Stimulated activated naive CD8-positive, alpha-beta T cell treated with anti-CD3 and anti-CD28 coated beads, Interleukin-15, amount 100 ng/mL, for 72 hours (primary cell): ENCODE measurements around the gene MORC2.
A peak's percentile ranks its signal among the peaks of the same experiment; 100 is the strongest.

Experiments used
- ATAC-seq: fragments of 150-1000 bp; cut with Tn5 transposase; 2 replicates; pipeline ENCODE4 v1.10.0; 2021; ENCODE audit warnings: mild to moderate bottlenecking, moderate library complexity
- DNase-seq, 2 donors: peaks; one replicate each; pipeline ENCODE4 v3.0.0; 2021 to 2022
- H3K27ac Mint-ChIP-seq, 2 donors: one replicate each; pipeline ENCODE4 v1.8.0; 2022; ENCODE audit warnings: mild to moderate bottlenecking in 2 of 2, mixed read lengths in 2 of 2, moderate library complexity in 2 of 2
- H3K27me3 Mint-ChIP-seq: one replicate; pipeline ENCODE4 v1.8.0; 2022; ENCODE audit warnings: mixed read lengths
- H3K4me1 Mint-ChIP-seq: one replicate; pipeline ENCODE4 v1.8.0; 2022; ENCODE audit warnings: mild to moderate bottlenecking, mixed read lengths
- H3K4me3 Mint-ChIP-seq, 2 donors: one replicate each; pipeline ENCODE4 v1.8.0; 2022; ENCODE audit warnings: mild to moderate bottlenecking in 2 of 2, mixed read lengths in 2 of 2, moderate library complexity in 1 of 2
- H3K9me3 Mint-ChIP-seq, 2 donors: one replicate each; pipeline ENCODE4 v1.8.0; 2022; ENCODE audit warnings: mixed read lengths in 2 of 2

The MORC2 gene

DNA sequence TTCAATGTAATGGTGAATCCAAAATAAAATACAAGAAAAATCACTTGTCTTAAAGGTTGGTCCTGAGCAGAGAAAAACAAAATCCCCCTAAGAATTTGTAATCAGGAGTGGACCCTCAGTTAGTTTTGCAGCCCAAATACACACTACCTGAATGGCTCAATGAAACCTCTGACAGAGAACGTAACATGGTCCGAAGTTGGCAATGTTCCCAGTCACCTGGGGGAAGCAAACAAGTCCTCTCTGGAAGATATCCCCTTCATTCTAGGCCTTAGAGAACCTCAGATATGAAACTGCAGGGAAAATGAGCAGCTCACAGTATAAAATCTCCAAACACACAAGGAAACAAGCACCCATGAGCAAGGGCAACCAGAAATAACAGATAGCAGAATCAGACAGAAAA lies 58.2 kb downstream of the MORC2 start:
- no peaks in the 10 kb centered on the region for H3K4me1 Mint-ChIP-seq
- H3K9me3 Mint-ChIP-seq, result no peaks in the 10 kb centered on the region
- H3K27ac Mint-ChIP-seq, result peak overlapping the region in 1 of 2 donors; percentile 15
- no peak for DNase-seq
- no peak overlapping the region for H3K4me3 Mint-ChIP-seq
- no peaks in the 10 kb centered on the region for H3K27me3 Mint-ChIP-seq
- ATAC-seq, result no peak

DNA sequence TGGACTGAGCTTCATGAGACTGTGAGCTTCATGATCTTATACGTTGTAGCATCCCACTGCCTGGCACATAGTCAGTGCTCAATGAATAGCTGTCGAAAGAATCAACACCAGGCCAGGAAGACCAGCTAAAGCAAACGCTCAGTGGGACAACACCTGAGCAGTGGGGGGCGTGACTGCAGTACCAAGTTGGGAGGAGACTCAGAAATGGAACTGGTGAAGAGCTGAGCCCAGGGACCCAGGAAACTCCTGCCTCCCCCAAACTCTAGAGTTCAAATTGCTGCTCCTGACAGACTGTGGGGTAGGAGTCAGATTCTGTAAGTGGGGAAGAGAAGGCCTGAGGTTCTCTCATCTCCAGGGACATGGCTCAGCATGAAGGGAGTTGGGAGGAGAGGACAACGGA lies 59.3 kb downstream of the MORC2 start:
- no peak for ATAC-seq
- no peak for DNase-seq
- Mint-ChIP-seq H3K4me3 (no peak overlapping the region), H3K4me1 (no peaks in the 10 kb centered on the region), H3K27ac (no peak overlapping the region), H3K27me3 (no peaks in the 10 kb centered on the region), H3K9me3 (no peaks in the 10 kb centered on the region)

DNA sequence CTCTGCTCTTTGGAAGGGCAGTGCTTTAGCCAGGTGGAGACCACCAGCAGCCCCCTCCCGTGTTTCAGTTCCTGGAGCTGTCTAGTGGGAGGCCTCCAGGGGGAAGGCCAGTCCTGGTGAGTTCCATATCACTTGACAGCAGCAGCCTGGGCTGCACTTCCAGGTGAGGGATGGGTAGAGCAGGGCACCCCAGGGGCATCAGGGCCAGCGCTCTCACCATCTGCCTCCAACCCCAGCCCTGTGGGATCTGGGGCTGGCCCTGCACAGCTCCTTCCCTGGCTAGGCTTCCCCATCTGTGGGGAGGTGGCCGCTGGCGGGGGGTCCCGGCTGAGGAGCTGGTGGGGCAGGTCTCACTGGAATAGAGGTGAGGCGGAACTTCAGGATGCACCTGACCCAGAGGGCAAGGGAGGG lies 60.5 kb downstream of the MORC2 start:
- no peaks in the 10 kb centered on the region for H3K9me3 Mint-ChIP-seq
- no peak for ATAC-seq
- H3K27me3 Mint-ChIP-seq, result no peaks in the 10 kb centered on the region
- DNase-seq, result no peak
- H3K4me1 Mint-ChIP-seq, result peaks cover 3% of the 10 kb centered on the region
- no peak overlapping the region for H3K4me3 Mint-ChIP-seq
- H3K27ac Mint-ChIP-seq, result peak overlapping the region; percentile 68 to 71

DNA sequence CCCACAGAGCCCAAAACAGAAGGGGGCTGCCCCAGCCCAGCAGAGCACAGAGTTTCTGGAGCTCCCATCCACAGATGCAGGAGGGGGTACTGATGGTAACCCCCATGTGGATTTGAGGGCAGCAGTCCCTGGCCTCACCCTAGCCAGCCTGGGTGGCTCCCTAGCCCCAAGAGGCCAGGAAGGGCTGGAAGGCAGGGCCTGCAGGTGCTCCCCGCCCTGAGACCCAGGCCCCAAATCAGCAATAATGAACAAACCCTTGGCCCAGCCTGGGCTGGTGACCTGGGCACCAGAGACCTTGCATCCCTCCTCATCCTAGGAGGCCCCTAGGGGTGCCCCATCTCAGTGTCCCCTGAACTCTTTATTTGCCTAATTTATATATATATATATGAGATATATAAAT lies 61.6 kb downstream of the MORC2 start:
- ATAC-seq (no peak), DNase-seq (no peak)
- Mint-ChIP-seq H3K4me1 (peaks cover 8% of the 10 kb centered on the region), H3K27ac (no peak overlapping the region), H3K27me3 (no peaks in the 10 kb centered on the region), H3K4me3 (no peak overlapping the region), H3K9me3 (no peaks in the 10 kb centered on the region)

DNA sequence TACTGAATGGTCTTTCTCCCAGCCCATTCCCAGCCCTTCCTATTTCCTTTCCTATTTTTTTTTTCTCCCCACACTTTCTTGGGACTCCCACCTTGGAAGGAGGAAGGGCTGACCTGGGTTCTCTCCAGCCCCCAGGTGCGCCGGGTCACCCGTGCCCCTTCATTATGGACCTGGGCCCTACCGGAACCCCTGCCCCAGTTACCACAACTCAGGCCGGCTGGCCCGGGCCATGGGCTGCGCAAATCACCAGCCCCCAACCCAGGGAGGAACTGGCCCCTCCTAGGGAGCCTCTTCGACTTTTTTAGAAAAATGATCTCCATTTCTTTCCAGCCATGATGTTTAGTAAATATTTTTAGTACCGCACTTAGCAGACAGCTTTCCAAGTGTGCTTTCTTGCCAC lies 62.2 kb downstream of the MORC2 start:
- no peak overlapping the region for H3K27ac Mint-ChIP-seq
- no peak for ATAC-seq
- H3K4me3 Mint-ChIP-seq, result no peak overlapping the region

DNA sequence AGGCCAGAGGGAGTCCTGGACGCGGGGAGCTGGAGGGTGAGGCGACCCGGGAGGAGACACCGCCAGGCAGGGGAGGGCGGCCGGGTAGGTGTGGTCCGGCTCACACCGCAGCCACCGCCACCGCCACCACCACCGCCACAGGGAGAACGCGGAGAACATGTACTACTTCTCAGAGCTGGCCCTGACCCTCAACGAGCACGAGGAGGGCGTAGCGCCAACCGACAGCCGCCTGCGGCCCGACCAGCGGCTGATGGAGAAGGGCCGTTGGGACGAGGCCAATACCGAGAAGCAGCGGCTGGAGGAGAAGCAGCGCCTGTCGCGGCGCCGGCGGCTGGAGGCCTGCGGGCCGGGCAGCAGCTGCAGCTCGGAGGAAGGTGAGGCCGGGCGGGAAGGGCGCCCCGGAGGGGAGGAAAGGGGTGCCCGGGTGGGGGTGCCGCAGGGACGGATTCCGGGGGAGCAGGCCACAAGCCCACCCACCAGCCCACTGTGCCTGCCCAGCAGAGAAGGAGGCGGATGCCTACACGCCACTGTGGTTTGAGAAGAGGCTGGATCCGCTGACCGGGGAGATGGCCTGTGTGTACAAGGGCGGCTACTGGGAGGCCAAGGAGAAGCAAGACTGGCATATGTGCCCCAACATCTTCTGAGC lies 62.8 kb downstream of the MORC2 start:
- ATAC-seq (no peak), DNase-seq (no peak)
- H3K9me3 Mint-ChIP-seq, result no peaks in the 10 kb centered on the region
- H3K4me3 Mint-ChIP-seq, result no peak overlapping the region
- no peak overlapping the region for H3K27ac Mint-ChIP-seq
- peaks cover 8% of the 10 kb centered on the region for H3K4me1 Mint-ChIP-seq
- H3K27me3 Mint-ChIP-seq, result no peaks in the 10 kb centered on the region

More for the DNA sequence above, 62.2 kb downstream of the MORC2 start:
- Mint-ChIP-seq H3K9me3 (no peaks in the 10 kb centered on the region), H3K27me3 (no peaks in the 10 kb centered on the region), H3K4me1 (peaks cover 8% of the 10 kb centered on the region)
- DNase-seq, result no peak

DNA sequence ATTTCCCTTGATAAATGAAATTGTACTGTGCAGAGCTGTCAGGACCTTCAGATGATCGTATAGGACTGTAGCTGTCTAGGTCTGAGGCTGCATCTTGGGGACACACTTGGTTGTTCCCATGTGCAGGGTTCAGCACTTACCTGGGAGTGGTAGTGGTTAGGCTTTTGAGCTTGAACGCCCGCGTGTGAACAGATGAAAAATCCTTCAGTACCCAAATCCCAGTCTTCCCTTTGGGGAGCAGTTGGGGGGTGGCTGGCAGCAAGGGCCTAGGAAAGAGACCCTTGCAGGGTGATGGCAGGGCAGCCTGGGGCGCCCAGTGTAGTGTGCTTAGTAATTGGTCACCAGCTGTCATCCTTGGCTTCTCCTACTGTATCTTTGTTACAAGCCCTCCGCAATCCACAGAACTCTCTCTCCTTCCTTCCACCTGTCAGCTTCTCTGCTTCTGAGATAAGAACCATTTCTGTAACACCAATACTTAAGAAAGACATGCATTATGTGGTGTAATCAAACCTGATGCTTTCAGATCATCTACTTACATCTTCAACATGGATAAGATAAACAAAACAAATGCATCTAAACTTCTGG lies 64.6 kb downstream of the MORC2 start:
- no peak for DNase-seq
- Mint-ChIP-seq H3K27me3 (no peaks in the 10 kb centered on the region), H3K9me3 (no peaks in the 10 kb centered on the region), H3K4me3 (no peak overlapping the region), H3K4me1 (peaks cover 8% of the 10 kb centered on the region), H3K27ac (no peak overlapping the region)
- no peak for ATAC-seq

DNA sequence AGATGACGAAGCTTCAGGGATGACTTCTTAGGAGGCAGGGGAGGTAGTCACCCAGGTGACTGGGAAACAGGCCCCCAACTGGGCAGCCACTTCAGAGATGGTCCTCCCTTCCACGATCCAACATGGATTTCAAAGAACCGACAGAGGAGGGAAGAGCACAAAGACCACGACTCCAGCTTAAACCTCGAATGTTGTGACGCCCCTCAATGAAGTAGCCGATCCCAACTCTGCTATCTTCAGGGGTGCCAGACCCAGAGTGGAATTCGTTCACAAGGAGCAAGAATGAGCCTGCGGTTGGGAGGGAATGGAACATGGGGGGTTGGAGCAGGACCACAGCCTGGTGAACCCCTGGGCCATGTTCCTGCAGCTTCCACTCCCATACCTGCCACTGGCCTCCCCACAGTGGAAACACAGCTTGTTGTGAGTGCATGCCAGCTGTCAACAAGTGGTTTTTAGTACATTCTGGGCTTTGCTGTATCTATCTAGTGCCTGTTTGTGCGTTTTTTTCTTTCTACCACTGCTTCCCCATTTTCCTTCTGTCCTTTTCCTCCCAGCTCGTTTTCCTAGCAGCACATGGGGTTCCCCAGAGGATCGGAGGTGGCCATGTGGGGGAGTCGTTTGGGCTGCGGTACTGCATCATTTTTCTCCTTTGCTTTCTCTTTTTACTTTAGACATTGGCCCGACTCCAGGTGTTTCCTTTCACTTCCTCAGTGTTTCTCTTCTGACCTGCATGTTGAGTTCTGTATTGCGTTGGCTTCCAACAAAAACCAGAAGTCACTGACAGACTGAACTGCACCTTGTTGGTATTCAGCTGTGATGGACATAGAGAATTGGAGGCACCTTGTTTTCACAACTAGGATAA lies 65.8 kb downstream of the MORC2 start:
- Mint-ChIP-seq H3K4me1 (peaks cover 8% of the 10 kb centered on the region), H3K9me3 (no peaks in the 10 kb centered on the region), H3K4me3 (no peak overlapping the region), H3K27ac (peak overlapping the region in 1 of 2 donors; percentile 72), H3K27me3 (no peaks in the 10 kb centered on the region)
- ATAC-seq (no peak), DNase-seq (no peak)

DNA sequence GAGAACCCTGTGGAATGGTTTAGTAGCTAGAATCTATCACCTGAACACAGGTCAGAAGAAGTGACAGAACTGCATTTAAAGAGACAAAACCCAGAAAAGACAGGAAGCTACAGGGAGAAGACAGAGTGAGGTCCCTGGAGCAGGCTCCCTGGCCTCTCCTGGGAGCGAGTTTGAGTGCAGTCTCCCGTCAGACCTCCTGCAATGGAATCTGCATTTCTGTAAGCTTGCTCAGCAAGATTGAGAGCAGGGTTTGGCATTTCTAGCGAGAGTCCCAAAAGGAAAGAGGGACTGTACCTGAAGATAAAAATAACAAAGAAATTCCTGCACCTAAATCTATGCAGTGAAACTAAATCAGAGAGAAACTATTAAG lies 74.2 kb downstream of the MORC2 start:
- no peak for ATAC-seq
- peak overlapping the region in 1 of 2 donors; percentile 28 for H3K27ac Mint-ChIP-seq
- peaks cover 32% of the 10 kb centered on the region for H3K4me1 Mint-ChIP-seq
- no peak overlapping the region for H3K4me3 Mint-ChIP-seq
- no peak for DNase-seq
- H3K9me3 Mint-ChIP-seq, result no peaks in the 10 kb centered on the region
- no peaks in the 10 kb centered on the region for H3K27me3 Mint-ChIP-seq

DNA sequence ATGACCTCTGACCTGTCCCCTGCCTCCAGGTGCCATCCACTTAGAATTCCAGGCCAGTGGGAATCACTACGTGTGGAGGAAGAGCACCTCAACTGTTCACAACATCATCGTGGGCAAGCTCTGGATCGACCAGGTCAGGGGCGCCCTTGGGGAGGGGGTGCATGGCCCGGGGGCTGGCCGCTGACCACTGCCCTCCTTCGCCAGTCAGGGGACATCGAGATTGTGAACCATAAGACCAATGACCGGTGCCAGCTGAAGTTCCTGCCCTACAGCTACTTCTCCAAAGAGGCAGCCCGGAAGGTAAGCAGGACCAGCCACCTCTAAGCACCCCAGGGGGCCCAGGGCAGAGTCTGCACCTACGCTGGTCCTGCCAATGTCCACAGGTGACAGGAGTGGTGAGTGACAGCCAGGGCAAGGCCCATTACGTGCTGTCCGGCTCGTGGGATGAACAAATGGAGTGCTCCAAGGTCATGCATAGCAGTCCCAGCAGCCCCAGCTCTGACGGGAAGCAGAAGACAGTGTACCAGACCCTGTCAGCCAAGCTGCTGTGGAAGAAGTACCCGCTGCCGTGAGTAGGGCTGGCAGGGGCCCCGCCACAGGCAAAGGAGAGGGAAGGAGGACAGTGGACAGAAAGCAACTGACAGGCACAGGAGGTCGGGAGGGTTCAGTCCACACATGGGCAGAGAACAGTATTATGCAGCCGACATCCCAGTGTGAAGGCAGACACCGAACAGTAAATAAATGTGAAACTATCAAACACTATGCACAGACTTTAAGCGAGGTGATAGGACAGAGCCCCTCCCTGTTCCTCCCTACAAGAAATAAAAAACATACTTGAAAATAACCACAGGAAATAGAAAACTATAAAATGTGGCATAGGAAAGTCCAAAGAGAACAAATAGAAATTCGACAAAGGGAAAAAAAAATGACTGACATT lies 74.9 kb downstream of the MORC2 start:
- Mint-ChIP-seq H3K27ac (peak overlapping the region; percentile 55 to 88), H3K9me3 (no peaks in the 10 kb centered on the region), H3K4me1 (peaks cover 32% of the 10 kb centered on the region), H3K27me3 (no peaks in the 10 kb centered on the region), H3K4me3 (peak overlapping the region; percentile 28 to 55)
- DNase-seq (no peak), ATAC-seq (peak; percentile 26)

DNA sequence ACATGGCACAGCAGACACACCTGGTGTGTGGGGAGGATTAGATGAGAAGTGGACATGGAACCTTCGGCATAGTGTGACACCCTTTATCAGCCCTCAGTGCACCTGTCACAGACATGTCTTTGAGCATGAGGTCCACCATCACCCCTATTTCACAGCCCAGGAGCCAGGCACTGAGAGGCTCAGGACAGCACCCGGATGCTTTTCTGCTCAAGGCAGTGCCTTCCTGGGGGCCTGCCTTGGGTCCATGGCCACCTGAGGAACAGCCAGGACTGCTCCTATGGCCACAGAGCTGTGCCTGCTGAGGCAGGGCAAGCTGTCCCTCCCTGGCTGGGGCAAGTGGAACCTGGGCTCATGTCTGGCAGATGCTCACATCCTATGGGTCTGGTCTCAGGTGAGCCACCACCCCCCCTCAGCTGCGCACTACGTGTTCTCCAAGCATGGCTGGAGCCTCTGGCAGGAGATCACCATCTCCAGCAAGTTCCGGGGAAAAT lies 75.8 kb downstream of the MORC2 start:
- Mint-ChIP-seq H3K27ac (no peak overlapping the region), H3K27me3 (no peaks in the 10 kb centered on the region), H3K4me3 (no peak overlapping the region), H3K4me1 (peaks cover 32% of the 10 kb centered on the region), H3K9me3 (no peaks in the 10 kb centered on the region)
- no peak for ATAC-seq
- DNase-seq, result no peak

DNA sequence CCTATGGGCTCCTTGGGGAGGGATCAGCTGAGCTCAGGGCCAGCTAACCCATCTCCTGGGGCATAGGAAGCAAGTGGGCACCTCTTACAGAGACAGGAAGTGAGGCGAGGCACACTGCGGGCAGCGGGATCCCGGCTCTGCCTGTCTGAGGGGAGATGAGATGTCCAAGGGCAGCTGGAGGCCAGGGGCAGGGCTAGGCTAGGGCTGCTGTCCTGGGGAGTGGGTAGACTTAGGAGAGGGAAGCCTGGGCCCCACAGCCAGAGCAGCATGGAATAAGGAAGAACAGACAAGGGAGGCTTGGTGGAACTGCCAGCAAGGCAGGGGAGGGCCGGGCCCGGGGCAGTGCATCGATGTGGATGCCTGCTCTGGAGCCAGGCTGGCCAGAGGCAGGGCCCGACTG lies 76.3 kb downstream of the MORC2 start:
- H3K4me1 Mint-ChIP-seq, result peaks cover 32% of the 10 kb centered on the region
- no peaks in the 10 kb centered on the region for H3K9me3 Mint-ChIP-seq
- peak in 1 of 2 donors; percentile 3 for DNase-seq
- no peaks in the 10 kb centered on the region for H3K27me3 Mint-ChIP-seq
- no peak for ATAC-seq
- peak overlapping the region; percentile 14 to 82 for H3K27ac Mint-ChIP-seq
- no peak overlapping the region for H3K4me3 Mint-ChIP-seq

DNA sequence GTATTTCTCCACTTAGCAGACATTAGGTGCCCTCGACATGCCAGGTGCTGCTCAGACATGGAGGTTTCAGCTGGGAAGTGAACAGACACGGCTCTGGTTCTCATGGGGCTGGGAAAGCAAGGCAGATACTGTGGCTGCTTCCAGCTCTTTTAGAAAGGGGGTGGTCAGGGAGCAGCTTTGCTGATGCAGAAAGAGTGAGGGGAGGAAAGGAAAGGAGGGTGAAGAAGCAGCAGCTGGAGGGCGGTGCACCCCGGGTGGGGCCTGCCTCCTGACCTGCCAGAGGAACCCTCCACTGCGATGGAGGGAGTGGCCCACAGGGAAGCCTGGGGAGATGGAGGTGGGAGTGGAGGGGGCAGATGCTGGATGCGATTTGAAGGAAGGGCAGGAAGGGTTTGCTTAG lies 76.8 kb downstream of the MORC2 start:
- DNase-seq (peak in 1 of 2 donors; percentile 2), ATAC-seq (no peak)
- no peak overlapping the region for H3K4me3 Mint-ChIP-seq
- no peaks in the 10 kb centered on the region for H3K9me3 Mint-ChIP-seq
- H3K27me3 Mint-ChIP-seq, result no peaks in the 10 kb centered on the region
- peaks cover 32% of the 10 kb centered on the region for H3K4me1 Mint-ChIP-seq
- peak overlapping the region; percentile 14 to 82 for H3K27ac Mint-ChIP-seq

DNA sequence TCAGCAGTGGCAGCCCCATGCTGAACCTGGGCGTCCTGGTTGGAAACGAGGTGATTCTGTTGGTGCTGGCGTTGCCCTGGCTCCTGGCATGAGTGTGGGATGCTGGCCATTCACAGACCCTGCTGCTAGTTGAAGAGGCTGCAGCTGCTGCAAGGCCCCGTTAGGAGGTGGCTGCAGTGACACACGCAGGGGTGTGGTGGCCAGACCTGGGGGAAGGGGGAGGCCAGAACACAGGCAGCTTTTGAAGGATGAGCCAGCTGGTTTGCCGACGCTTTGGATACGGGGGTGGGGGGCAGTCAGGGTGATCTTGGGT lies 77.2 kb downstream of the MORC2 start:
- H3K27ac Mint-ChIP-seq, result peak overlapping the region; percentile 59 to 64
- H3K4me3 Mint-ChIP-seq, result no peak overlapping the region
- no peaks in the 10 kb centered on the region for H3K9me3 Mint-ChIP-seq
- DNase-seq (no peak), ATAC-seq (no peak)
- H3K27me3 Mint-ChIP-seq, result no peaks in the 10 kb centered on the region
- peaks cover 32% of the 10 kb centered on the region for H3K4me1 Mint-ChIP-seq

DNA sequence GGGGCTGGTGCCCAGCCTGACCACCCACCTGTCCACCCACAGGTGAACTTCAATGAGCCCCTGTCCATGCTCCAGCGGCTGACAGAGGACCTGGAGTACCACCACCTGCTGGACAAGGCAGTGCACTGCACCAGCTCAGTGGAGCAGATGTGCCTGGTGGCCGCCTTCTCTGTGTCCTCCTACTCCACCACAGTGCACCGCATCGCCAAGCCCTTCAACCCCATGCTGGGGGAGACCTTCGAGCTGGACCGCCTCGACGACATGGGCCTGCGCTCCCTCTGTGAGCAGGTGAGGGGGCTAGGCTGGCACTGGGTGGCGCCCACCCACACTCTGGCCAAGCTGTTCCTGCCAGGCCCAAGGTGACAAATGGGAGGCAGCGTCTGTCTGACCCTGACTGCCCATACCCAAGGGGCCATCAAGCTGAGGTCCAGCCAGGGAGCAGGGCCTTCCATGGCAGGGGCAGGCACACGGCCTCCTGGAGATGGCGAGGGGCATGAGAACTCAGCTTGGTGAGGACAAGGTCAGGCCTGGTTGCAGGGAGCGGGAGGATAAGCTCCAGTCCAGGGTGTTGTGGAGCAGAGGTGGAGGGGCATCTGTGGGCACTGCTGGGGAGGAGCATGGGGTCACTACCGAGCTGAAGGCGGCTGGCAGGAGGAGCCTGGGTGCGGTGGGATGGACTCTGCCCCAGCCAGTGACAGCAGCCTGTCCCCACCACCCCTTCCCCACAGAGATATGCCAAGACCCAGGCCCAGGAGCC lies 77.7 kb downstream of the MORC2 start:
- no peaks in the 10 kb centered on the region for H3K9me3 Mint-ChIP-seq
- DNase-seq (peak; percentile 20 to 30), ATAC-seq (peak; percentile 63)
- peaks cover 32% of the 10 kb centered on the region for H3K4me1 Mint-ChIP-seq
- H3K4me3 Mint-ChIP-seq, result no peak overlapping the region
- H3K27me3 Mint-ChIP-seq, result no peaks in the 10 kb centered on the region
- peak overlapping the region in 1 of 2 donors; percentile 59 for H3K27ac Mint-ChIP-seq
